ENCODE measurements around the gene PHACTR1.

GRCh38 chr6:13142611-13143010 lies 426.0 kb downstream of the PHACTR1 start:
- TF ChIP-seq EZH2phosphoT487 (IDR thresholded peaks at IDR 0.05; ENCODE audit: borderline replicate concordance, low read length) (no peak), CTCF (conservative IDR thresholded peaks at IDR 0.05; ENCODE audit: low read depth, low read length) (no peak), EZH2 (IDR thresholded peaks at IDR 0.05; ENCODE audit: low read length, unreplicated experiment) (no peak)

Measured in PC-3 (cell line).